Activated T-cell treated with anti-CD3 and anti-CD28 coated beads, Interleukin-2, amount 50 U/mL, for 4 hours (primary cell): ENCODE data around the gene FAM161A. TPM values are rescaled to one million over a fixed set of nuclear protein-coding genes. Genes with fewer than 3 reads are reported as not detected.
A peak's percentile ranks its signal among the peaks of the same experiment; 100 is the strongest.
"Not testable (repeated sequence)": the region's sequence is repeated elsewhere in the genome, so short reads cannot be mapped to it uniquely, and the experiment has no call there.

ENCODE experiments used
- ATAC-seq, 2 donors: fragments of 200-7000 bp; cut with Tn5 transposase; one replicate each; pipeline ENCODE4 v1.10.0; 2021
- DNase-seq: peaks from one replicate; pipeline ENCODE4 v3.0.0-alpha.2; 2020
- H3K27me3 Mint-ChIP-seq: one replicate; pipeline ENCODE4 v1.8.0; 2021; ENCODE audit warnings: low read depth, mixed read lengths
- H3K36me3 Mint-ChIP-seq: one replicate; pipeline ENCODE4 v1.8.0; 2022; ENCODE audit warnings: mixed read lengths; ENCODE audit not compliant: insufficient read depth
- H3K4me1 Mint-ChIP-seq: one replicate; pipeline ENCODE4 v1.8.0; 2021; ENCODE audit warnings: low read depth, mixed read lengths
- H3K4me3 Mint-ChIP-seq: one replicate; pipeline ENCODE4 v1.8.0; 2021; ENCODE audit warnings: mild to moderate bottlenecking, moderate library complexity, mixed read lengths
- H3K9me3 Mint-ChIP-seq: one replicate; pipeline ENCODE4 v1.8.0; 2021; ENCODE audit warnings: mixed read lengths
- total RNA-seq, 3 donors: library from RNA; stranded (reverse); gene quantifications; one replicate each; pipeline ENCODE4 v1.2.1, GENCODE V29; 2021

Gene FAM161A
- total RNA-seq, 3 donors from 2014 or later, result 2.5 to 3.0 (median 2.6) TPM

DNA sequence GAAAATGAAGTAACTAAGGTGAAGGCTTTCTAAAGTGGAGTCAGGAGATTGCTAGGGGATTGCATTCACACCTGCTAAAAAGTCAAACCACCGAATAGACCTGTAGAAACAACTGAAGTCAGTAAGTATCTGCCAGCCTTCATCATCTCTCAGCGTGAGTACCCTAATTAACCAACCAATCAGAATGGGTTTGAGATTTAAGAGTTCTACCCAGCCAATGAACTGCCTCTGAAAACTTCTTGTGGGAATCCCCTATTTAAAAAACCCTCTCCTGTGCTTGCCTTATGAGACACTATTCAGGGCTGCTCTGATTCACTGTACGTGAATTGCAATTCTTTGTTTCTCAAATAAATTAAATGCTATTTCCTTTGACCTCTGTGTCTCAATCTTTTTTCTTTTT lies 3.4 kb upstream of the FAM161A start:
- ATAC-seq (no peak), DNase-seq (no peak)
- peaks cover 17% of the 10 kb centered on the region for H3K4me1 Mint-ChIP-seq
- peaks cover 4% of the 10 kb centered on the region for H3K36me3 Mint-ChIP-seq
- no peak overlapping the region for H3K4me3 Mint-ChIP-seq
- H3K27me3 Mint-ChIP-seq, result no peaks in the 10 kb centered on the region
- peaks cover 3% of the 10 kb centered on the region for H3K9me3 Mint-ChIP-seq

DNA sequence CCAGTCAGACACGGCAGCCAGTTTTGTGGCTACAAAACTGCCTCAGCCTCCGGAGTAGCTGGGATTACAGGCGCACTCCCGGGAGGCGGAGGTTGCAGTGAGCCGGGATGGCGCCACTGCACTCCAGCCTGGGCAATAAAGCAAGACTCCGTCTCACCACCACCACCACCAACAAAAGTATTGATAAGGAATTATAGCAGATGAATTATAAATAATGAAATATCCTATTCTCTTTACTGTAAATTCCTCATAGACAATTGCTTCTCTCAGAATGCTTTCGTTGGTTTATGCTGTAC lies 1.4 kb upstream of the FAM161A start:
- H3K4me1 Mint-ChIP-seq, result peaks cover 17% of the 10 kb centered on the region
- H3K9me3 Mint-ChIP-seq, result no peaks in the 10 kb centered on the region
- peak overlapping the region; percentile 93 for H3K4me3 Mint-ChIP-seq

DNA sequence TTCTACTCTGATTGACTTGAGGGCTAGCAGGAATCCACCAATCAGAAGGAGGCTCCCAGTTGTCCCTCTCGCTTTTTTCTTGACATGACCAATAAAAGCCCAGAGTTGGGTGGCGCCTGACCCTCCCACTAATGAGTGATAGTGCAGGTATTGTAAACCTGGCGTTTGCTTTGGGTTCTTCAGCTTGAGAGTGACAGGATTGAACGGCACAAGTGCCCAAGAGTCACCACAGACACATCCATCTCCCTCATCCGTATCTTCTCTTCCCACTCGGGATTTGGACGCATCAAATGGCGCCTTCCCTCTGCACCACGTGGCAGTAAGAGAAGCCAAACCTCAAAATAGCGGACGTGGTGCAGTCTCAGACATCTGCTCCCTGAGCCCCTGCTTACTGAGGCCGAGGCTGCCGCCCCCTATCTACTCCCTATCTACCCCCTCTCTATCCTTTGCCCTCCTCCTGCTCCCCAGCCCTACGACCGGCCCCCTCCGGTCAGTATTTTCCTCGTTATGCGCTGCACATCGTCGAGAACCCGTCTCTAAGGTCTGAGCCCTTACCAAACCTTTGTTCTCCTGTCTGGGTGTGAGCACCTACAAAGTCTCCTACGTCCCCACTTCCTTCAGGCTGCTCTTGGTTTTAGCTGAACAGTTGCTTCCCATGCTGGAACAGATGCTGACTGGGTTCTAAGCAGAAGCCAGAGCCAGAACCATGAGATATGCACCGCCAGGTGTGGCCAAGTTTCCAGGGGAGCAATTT lies 881 bp upstream of the FAM161A start:
- Mint-ChIP-seq H3K4me1 (peaks cover 17% of the 10 kb centered on the region), H3K36me3 (no peaks in the 10 kb centered on the region), H3K9me3 (no peaks in the 10 kb centered on the region), H3K4me3 (peak overlapping the region; percentile 93), H3K27me3 (no peaks in the 10 kb centered on the region)
- ATAC-seq (peak; percentile 19 to 93), DNase-seq (peak; percentile 82)

More for the DNA sequence above, 1.4 kb upstream of the FAM161A start:
- DNase-seq, result no peak
- Mint-ChIP-seq H3K27me3 (no peaks in the 10 kb centered on the region), H3K36me3 (no peaks in the 10 kb centered on the region)
- no peak for ATAC-seq

DNA sequence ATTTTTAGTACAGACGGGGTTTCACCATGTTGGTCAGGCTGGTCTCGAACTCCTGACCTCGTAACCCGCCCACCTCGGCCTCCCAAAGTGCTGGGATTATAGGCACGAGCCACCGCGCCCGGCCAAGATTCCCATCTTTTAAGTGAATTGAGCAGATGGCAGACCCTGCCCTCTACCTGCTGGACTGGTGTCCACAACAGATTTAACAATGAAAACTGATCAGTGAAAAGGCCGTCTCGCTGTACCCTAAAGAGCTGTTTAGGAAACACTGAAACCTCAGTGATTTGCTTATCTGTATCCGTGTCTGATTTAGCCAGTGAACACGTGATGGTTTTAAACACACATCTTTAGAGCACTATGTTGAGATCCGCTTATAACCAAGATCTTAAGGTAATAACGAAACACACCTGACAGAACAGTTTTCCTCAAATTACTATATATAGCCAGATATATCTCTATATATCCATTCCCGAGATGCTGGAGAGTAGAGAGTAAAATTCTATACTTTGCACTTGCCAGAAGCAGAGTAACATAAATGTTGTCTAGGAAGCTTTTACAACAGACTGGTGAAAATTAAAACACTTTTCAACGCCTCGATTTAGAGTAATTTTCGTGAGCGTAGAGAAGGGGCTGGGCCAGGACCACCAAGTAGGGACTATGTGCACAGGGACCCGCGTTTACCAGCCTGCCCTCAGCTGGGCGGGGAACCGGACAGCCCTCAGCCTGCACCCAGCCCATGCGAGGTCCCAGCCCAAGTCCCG lies 594 bp downstream of the FAM161A start:
- H3K4me3 Mint-ChIP-seq, result peak overlapping the region; percentile 93
- H3K36me3 Mint-ChIP-seq, result no peaks in the 10 kb centered on the region
- no peaks in the 10 kb centered on the region for H3K27me3 Mint-ChIP-seq
- peak; percentile 58 for ATAC-seq
- no peaks in the 10 kb centered on the region for H3K9me3 Mint-ChIP-seq
- no peak for DNase-seq
- H3K4me1 Mint-ChIP-seq, result peaks cover 17% of the 10 kb centered on the region

DNA sequence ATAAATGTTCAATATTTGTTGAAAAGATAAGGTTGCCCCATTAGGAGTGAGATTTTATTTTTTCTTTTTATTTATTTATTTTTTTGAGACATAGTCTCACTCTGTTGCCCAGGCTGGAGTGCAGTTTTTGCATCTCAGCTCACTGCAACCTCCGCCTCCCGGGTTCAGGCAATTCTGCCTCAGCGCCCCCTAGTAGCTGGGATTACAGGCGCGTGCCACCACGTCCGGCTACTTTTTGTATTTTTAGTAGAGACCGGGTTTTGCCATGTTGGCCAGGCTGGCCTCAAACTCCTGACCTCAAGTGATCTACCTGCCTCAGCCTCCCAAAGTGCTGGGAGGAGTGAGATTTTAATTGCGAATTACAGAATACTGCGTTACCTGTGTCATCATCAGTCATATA lies 2.6 kb downstream of the FAM161A start:
- DNase-seq, H3K36me3 Mint-ChIP-seq, ATAC-seq, H3K27me3 Mint-ChIP-seq, H3K9me3 Mint-ChIP-seq, H3K4me3 Mint-ChIP-seq: not testable (repeated sequence)
- peaks cover 16% of the 10 kb centered on the region for H3K4me1 Mint-ChIP-seq

DNA sequence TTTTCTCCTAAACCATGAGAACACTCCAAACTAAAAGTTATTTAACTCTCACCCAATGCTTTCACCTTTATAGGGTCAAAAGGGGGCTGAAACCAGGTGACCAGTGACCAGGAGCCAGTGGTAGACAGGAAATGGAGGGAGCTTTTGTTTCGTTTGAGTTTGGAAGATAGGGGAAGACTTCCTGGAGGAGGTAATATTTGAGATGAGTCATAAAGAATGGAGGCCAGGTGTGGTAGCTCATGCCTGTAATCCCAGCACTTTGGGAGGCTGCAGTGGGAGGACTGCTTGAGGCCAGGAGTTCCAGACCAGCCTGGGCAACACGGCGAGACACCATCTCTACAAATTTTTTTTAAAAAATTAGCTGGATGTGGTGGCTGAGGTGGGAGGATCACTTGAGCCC lies 8.5 kb downstream of the FAM161A start:
- no peak for DNase-seq
- Mint-ChIP-seq H3K4me1 (no peaks in the 10 kb centered on the region), H3K4me3 (no peak overlapping the region), H3K9me3 (no peaks in the 10 kb centered on the region), H3K27me3 (no peaks in the 10 kb centered on the region), H3K36me3 (no peaks in the 10 kb centered on the region)
- no peak for ATAC-seq

DNA sequence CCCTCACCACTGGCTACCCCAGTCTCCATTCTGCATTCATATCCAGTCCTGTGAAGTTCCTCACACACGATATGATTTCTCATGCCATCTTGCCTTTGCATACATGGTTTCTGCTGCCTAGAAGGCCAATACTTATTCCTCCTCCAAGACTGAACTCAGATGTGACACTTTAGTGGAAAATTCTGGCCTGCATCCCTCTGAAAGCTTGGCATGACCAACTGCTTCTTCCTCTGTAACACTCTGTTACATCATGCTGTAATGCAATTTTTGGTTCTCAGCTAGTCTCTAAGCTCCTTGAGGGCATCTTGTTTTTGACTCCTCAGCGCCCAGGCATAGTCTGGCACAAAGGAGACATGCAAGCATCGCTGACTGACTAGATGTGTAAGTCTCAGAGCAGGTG lies 12.6 kb downstream of the FAM161A start:
- H3K4me3 Mint-ChIP-seq, result no peak overlapping the region
- H3K9me3 Mint-ChIP-seq, result no peaks in the 10 kb centered on the region
- ATAC-seq, result no peak
- no peaks in the 10 kb centered on the region for H3K27me3 Mint-ChIP-seq
- no peaks in the 10 kb centered on the region for H3K4me1 Mint-ChIP-seq
- no peak for DNase-seq
- peaks cover 3% of the 10 kb centered on the region for H3K36me3 Mint-ChIP-seq

DNA sequence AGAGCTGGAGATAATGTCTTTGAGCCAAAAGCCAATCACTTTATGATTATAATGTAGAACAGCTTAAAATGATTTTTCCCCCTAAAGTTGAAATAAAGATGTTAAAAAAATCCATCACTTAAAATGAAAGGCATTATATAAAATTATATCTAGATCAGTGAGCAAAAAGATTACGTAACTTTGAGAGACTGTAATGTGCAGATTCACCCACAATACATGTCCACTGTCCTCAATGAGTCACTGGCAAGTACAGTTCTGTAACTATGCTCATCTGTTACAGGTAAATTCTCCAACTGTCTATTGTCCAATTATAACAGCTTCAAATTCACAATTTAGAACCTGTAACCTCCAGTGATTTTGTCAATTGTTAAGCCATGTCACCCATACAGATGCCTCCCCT lies 19.0 kb downstream of the FAM161A start:
- DNase-seq (no peak), ATAC-seq (no peak)
- Mint-ChIP-seq H3K27me3 (no peaks in the 10 kb centered on the region), H3K4me1 (no peaks in the 10 kb centered on the region), H3K4me3 (no peak overlapping the region), H3K9me3 (no peaks in the 10 kb centered on the region), H3K36me3 (peaks cover 4% of the 10 kb centered on the region)

DNA sequence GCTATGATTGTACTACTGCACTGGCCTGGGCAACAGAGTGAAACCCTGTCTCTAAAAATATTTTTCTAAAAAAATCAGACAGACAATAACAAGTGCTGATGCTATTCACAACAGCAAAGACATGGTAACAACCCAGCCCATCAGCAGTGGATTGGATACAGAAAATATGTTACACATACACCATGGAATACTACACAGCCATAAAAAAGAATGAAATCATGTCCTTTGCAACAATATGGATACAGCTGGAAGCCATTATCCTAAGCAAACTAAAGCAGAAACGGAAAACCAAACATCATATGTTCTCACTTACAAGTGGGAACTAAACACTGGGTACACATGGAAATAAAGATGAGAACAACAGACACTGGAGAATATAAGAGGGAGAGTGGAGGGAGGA lies 19.9 kb downstream of the FAM161A start:
- Mint-ChIP-seq H3K27me3 (no peaks in the 10 kb centered on the region), H3K36me3 (peaks cover 2% of the 10 kb centered on the region), H3K9me3 (no peaks in the 10 kb centered on the region), H3K4me1 (no peaks in the 10 kb centered on the region), H3K4me3 (no peak overlapping the region)
- DNase-seq, result no peak
- ATAC-seq, result no peak

DNA sequence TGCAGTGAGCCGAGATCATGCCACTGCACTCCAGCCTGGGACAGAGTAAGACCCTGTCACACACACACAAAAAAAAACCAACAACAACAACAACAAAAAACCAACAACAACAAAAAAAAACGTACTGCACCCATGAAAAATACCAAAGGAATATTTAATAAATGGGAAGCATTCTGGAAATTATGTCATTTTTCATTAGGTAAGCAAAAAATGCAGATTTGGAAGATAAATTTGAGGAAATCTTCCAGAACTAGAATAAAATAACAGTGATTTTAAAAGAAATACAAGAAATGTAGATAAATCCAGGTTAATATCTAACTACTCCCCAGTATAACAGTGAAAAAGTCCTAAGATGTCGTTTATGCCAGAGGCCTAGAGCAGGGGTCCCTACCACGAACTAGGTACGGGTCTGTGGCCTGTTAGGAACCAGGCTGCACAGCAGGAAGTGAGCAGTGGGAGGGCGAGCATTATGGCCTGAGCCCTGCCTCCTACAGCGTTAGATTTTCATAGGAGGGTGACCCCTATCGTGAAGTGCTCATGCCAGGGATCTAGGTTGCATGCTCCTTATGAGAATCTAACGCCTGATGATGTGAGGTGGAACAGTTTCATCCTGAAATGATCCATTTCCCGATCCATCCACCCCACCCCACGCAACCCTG lies 21.5 kb downstream of the FAM161A start:
- ATAC-seq (no peak), DNase-seq (no peak)
- H3K4me1 Mint-ChIP-seq, result no peaks in the 10 kb centered on the region
- no peaks in the 10 kb centered on the region for H3K9me3 Mint-ChIP-seq
- H3K4me3 Mint-ChIP-seq, result no peak overlapping the region
- no peaks in the 10 kb centered on the region for H3K27me3 Mint-ChIP-seq
- H3K36me3 Mint-ChIP-seq, result peaks cover 2% of the 10 kb centered on the region

DNA sequence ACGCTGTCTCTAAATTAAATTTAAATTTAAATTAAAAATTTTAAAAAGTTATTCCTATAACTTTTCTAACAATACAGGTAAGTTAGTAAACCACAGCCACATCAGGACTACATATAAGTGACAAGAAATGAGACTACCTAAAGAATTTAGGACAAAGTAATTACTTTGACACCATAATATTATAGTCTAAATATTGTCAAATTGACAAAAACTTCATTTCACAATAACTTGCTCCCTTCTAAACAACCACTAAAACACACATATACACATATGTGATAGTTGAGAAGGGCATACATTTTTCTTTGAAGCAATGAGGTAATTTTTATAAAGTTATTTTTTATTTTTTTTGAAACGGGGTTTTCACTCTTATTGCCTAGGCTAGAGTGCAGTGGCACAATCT lies 31.6 kb downstream of the FAM161A start:
- no peaks in the 10 kb centered on the region for H3K4me1 Mint-ChIP-seq

DNA sequence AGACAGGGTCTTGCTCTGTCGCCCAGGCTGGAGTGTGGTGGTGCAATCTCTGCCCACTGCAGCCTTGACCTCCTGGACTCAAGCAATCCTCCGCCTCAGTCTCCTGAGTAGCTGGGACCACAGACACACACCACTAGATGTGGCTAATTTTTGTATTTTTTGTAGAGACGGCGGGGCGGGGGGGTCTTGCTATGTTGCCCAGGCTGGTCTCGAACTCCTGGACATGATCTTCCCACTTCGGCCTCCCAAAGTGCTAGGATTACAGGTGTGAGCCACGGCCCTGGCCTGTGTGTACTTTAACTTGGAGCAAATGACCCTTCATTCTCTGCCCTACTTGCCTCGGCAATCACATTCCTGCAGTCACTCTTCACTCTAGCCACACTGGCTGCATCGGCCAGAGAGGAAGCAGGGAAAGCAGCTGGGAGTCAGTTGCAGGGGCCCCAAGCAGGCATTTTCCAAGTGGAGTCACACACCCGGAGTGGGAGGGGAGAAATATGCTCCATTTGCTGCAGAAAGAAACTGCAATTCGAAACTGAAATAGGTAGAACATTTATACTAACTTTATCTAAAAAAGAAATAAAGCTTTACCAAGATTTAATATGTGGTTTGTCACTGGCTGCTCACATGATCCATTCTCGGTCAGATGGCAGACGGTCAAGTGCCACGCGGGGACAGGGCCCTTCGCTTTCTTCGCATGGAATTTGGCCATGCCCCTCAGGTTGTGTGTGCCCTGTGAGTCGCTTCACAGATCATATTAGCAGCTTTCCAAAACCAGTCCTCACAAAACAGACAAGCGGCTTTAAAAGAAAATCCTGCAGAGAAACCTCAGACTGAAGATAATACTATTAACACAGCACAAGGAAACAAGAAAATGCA lies 37.1 kb downstream of the FAM161A start:
- Mint-ChIP-seq H3K36me3 (no peaks in the 10 kb centered on the region), H3K4me1 (no peaks in the 10 kb centered on the region), H3K9me3 (no peaks in the 10 kb centered on the region), H3K4me3 (no peak overlapping the region), H3K27me3 (peaks cover 12% of the 10 kb centered on the region)
- no peak for ATAC-seq
- no peak for DNase-seq

More for the DNA sequence above, 31.6 kb downstream of the FAM161A start:
- Mint-ChIP-seq H3K9me3 (no peaks in the 10 kb centered on the region), H3K36me3 (no peaks in the 10 kb centered on the region), H3K27me3 (no peaks in the 10 kb centered on the region), H3K4me3 (no peak overlapping the region)
- no peak for ATAC-seq
- no peak for DNase-seq

DNA sequence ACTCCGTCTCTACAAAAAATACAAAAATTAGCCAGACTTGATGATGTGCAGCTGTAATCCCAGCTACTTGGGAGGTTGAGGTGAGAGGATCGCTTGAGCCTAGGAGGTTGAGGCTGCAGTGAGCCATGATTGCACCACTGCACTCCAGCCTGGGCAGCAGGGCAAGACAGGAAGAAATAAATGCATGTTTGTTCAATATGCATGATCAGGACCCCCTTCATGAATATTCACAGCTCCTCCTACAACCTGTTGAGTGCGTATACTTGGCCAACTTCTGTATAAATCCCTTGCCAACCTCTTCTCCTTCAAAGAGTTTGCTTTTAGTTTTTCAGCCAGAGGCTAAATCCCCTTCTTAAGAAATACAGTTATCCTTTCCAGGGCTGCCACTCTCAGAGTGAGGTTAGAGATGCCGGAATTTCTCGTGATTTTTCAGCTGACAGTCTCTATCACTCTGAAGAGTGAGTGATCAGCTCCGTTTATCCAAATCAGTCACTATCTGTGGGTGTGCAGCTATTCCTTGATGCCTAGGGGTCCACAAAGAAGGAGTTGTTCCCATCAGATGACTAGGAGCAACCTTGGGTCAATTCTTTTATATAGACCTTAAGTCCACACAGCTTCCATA lies 39.2 kb downstream of the FAM161A start:
- Mint-ChIP-seq H3K9me3 (no peaks in the 10 kb centered on the region), H3K27me3 (peaks cover 12% of the 10 kb centered on the region)
- no peak for ATAC-seq

DNA sequence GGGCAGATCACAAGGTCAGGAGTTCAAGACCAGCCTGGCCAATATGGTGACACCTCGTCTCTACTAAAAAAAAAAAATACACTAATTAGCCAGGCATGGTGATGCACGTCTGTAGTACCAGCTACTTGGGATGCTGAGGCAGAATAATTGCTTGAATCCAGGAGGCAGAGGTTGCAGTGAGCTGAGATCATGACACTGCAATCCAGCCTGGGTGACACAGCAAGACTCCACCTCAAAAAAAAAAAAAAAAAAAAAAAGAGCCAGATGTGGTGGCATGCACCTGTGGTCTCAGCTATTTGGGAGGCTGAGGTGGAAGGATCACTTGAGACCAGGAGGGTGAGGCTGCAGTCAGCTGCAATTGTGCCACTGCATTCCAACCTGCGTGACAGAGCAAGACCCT lies 40.5 kb downstream of the FAM161A start:
- not testable (repeated sequence) for ATAC-seq, DNase-seq, H3K4me1 Mint-ChIP-seq, H3K36me3 Mint-ChIP-seq, H3K4me3 Mint-ChIP-seq, H3K9me3 Mint-ChIP-seq
- H3K27me3 Mint-ChIP-seq, result peaks cover 12% of the 10 kb centered on the region

More for the DNA sequence above, 39.2 kb downstream of the FAM161A start:
- no peaks in the 10 kb centered on the region for H3K4me1 Mint-ChIP-seq
- DNase-seq, result no peak
- no peaks in the 10 kb centered on the region for H3K36me3 Mint-ChIP-seq
- H3K4me3 Mint-ChIP-seq, result no peak overlapping the region
